Measurements from ENCODE around the gene GAP43. TPM values are rescaled to one million over a fixed set of nuclear protein-coding genes. Genes with fewer than 3 reads are reported as not detected.

Gene GAP43
- total and polyA plus RNA-seq, 2 donors (not counting 1 experiment from before 2014, with no cell fraction given): 0.17 to 2.1 TPM

GRCh38 chr3:115588201-115589115 is 34.9 kb upstream of the GAP43 start:
- no peak for DNase-seq (ENCODE audit: low read depth in 2 of 2)
- Histone ChIP-seq H3K27me3 (ENCODE audit: control insufficient read depth, insufficient read depth, low read length) (peaks cover 2% of the 10 kb centered on the region), H3K4me1 (ENCODE audit: control insufficient read depth, extremely low read depth, insufficient read depth, low read length) (no peaks in the 10 kb centered on the region), H3K79me2 (ENCODE audit: control insufficient read depth, insufficient read depth, low read length) (no peaks in the 10 kb centered on the region), H3K36me3 (ENCODE audit: control insufficient read depth, insufficient read depth, low read length) (no peaks in the 10 kb centered on the region), H3K4me2 (ENCODE audit: extremely low read depth, insufficient read depth, low read length) (no peak overlapping the region), H2AFZ (ENCODE audit: low read length) (no peak overlapping the region), H4K20me1 (ENCODE audit: control insufficient read depth, extremely low read depth, insufficient read depth, low read length) (no peaks in the 10 kb centered on the region), H3K9ac (ENCODE audit: insufficient read depth, low read length) (no peak overlapping the region), H3K9me3 (ENCODE audit: control insufficient read depth, insufficient read depth, low read depth, low read length) (no peaks in the 10 kb centered on the region), H3K27ac (ENCODE audit: insufficient read depth, low read length) (no peak overlapping the region), H3K4me3 (replicated peaks in 1 of 4; ENCODE audit: control extremely low read depth in 1 of 4, insufficient read depth in 1 of 4, low read depth in 3 of 4, low read length in 4 of 4) (no peak overlapping the region)
- no peak for TF ChIP-seq CTCF (conservative IDR thresholded peaks at IDR 0.05 in 1 of 2, IDR thresholded peaks at IDR 0.05 in 1 of 2; ENCODE audit: low read depth in 1 of 2, low read length in 2 of 2)
- TF ChIP-seq EZH2 (IDR thresholded peaks at IDR 0.05; ENCODE audit: low read length, missing control alignments): no peak

DNA sequence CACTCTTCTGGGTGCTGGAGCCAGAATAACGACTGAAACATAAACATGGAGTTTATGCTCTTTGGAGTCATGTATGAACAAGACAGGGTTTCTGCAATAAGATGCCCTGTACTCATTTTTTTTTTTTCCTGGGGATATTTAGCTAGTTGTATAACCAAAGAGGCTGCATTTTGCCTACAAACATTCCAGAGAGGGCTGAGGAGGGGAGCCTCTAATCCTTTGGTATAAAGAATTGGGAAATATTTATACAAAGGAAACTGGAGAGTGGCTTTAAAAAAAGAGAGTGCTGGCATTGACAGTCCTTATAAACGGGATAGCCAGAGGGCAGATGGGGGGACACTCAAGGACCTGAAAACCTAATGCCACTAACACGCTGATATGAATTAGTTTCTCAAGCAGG is 32.4 kb upstream of the GAP43 start:
- no peak overlapping the region for H3K27ac ChIP-seq (ENCODE audit: insufficient read depth, low read length)
- H3K36me3 ChIP-seq (ENCODE audit: control insufficient read depth, insufficient read depth, low read length): no peaks in the 10 kb centered on the region
- H4K20me1 ChIP-seq (ENCODE audit: control insufficient read depth, extremely low read depth, insufficient read depth, low read length): no peaks in the 10 kb centered on the region
- no peaks in the 10 kb centered on the region for H3K79me2 ChIP-seq (ENCODE audit: control insufficient read depth, insufficient read depth, low read length)
- H3K4me1 ChIP-seq (ENCODE audit: control insufficient read depth, extremely low read depth, insufficient read depth, low read length): no peaks in the 10 kb centered on the region
- no peaks in the 10 kb centered on the region for H3K9me3 ChIP-seq (ENCODE audit: control insufficient read depth, insufficient read depth, low read depth, low read length)
- no peak for TF ChIP-seq CTCF (conservative IDR thresholded peaks at IDR 0.05 in 1 of 2, IDR thresholded peaks at IDR 0.05 in 1 of 2; ENCODE audit: low read depth in 1 of 2, low read length in 2 of 2)
- DNase-seq (ENCODE audit: low read depth in 2 of 2): no peak
- H3K4me2 ChIP-seq (ENCODE audit: extremely low read depth, insufficient read depth, low read length): no peak overlapping the region
- H3K9ac ChIP-seq (ENCODE audit: insufficient read depth, low read length): no peak overlapping the region
- H2AFZ ChIP-seq (ENCODE audit: low read length): no peak overlapping the region
- H3K27me3 ChIP-seq (ENCODE audit: control insufficient read depth, insufficient read depth, low read length): peaks cover 2% of the 10 kb centered on the region
- H3K4me3 ChIP-seq (replicated peaks in 1 of 4; ENCODE audit: control extremely low read depth in 1 of 4, insufficient read depth in 1 of 4, low read depth in 3 of 4, low read length in 4 of 4): no peak overlapping the region

- Histone ChIP-seq H3K9me3 (ENCODE audit: control insufficient read depth, insufficient read depth, low read depth, low read length) (no peaks in the 10 kb centered on the region), H2AFZ (ENCODE audit: low read length) (no peak overlapping the region), H3K27ac (ENCODE audit: insufficient read depth, low read length) (no peak overlapping the region), H3K27me3 (ENCODE audit: control insufficient read depth, insufficient read depth, low read length) (no peaks in the 10 kb centered on the region), H3K4me3 (replicated peaks in 1 of 4; ENCODE audit: control extremely low read depth in 1 of 4, insufficient read depth in 1 of 4, low read depth in 3 of 4, low read length in 4 of 4) (no peak overlapping the region), H3K4me1 (ENCODE audit: control insufficient read depth, extremely low read depth, insufficient read depth, low read length) (no peaks in the 10 kb centered on the region), H3K36me3 (ENCODE audit: control insufficient read depth, insufficient read depth, low read length) (no peaks in the 10 kb centered on the region), H3K9ac (ENCODE audit: insufficient read depth, low read length) (no peak overlapping the region), H3K79me2 (ENCODE audit: control insufficient read depth, insufficient read depth, low read length) (no peaks in the 10 kb centered on the region), H3K4me2 (ENCODE audit: extremely low read depth, insufficient read depth, low read length) (no peak overlapping the region), H4K20me1 (ENCODE audit: control insufficient read depth, extremely low read depth, insufficient read depth, low read length) (no peaks in the 10 kb centered on the region)
- peak; percentile 5 to 76 for DNase-seq (ENCODE audit: low read depth in 2 of 2)
- TF ChIP-seq EZH2 (IDR thresholded peaks at IDR 0.05; ENCODE audit: low read length, missing control alignments) (no peak), CTCF (conservative IDR thresholded peaks at IDR 0.05 in 1 of 2, IDR thresholded peaks at IDR 0.05 in 1 of 2; ENCODE audit: low read depth in 1 of 2, low read length in 2 of 2) (no peak)
These were observed 27.6 kb upstream of the GAP43 start for GRCh38 chr3:115595611-115596275.

Data from fibroblast of lung (primary cell).